OCI-LY3 (cell line): ENCODE results near the gene PCDHGB3.
"Not testable (repeated sequence)": the region's sequence is repeated elsewhere in the genome, so short reads cannot be mapped to it uniquely, and the experiment has no call there.

Source experiments
- H2AFZ ChIP-seq: fragments of 200-600, 300-600 bp; shearing (Covaris generic); 2 replicates; pipeline ENCODE4 v1.6.0; 2014; ENCODE audit warnings: antibody characterized with exemption, low read depth, low read length
- H3K27ac ChIP-seq: fragments of 200-600, 300-600 bp; sonication (generic); 2 replicates; pipeline ENCODE4 v1.5.1; 2014; ENCODE audit warnings: mild to moderate bottlenecking, low read length, moderate library complexity, mixed read lengths
- H3K27me3 ChIP-seq: fragments of 200-600, 300-600 bp; sonication (generic); 2 replicates; pipeline ENCODE4 v1.6.1; 2014; ENCODE audit warnings: low read depth, low read length, mixed read lengths
- H3K36me3 ChIP-seq: fragments of 200-600, 300-600 bp; sonication (generic); replicated peaks from 2 replicates; pipeline ENCODE3; 2014; ENCODE audit warnings: low read depth, low read length, mixed read lengths
- H3K4me1 ChIP-seq: fragments of 300-600, 200-600 bp; sonication (generic); 2 replicates; pipeline ENCODE4 v1.6.1; 2014; ENCODE audit warnings: low read length, mixed read lengths
- H3K4me2 ChIP-seq: fragments of 200-600, 300-600 bp; sonication (generic); 2 replicates; pipeline ENCODE4 v1.6.1; 2014; ENCODE audit warnings: low read length, mixed read lengths
- H3K4me3 ChIP-seq: fragments of 300-600, 200-600 bp; sonication (generic); 2 replicates; pipeline ENCODE4 v1.5.1; 2014; ENCODE audit warnings: antibody characterized with exemption, mild to moderate bottlenecking, low read length, moderate library complexity
- H3K79me2 ChIP-seq: fragments of 300-600, 200-600 bp; shearing (Covaris generic); 2 replicates; pipeline ENCODE4 v1.6.1; 2014; ENCODE audit warnings: mild to moderate bottlenecking, low read length, mixed read lengths
- H3K9ac ChIP-seq: fragments of 300-600, 200-600 bp; shearing (Covaris generic); 2 replicates; pipeline ENCODE4 v1.6.0; 2014; ENCODE audit warnings: mild to moderate bottlenecking, low read length, moderate library complexity
- H3K9me3 ChIP-seq: fragments of 200-600, 300-600 bp; shearing (Covaris generic); 2 replicates; pipeline ENCODE4 v1.6.1; 2014; ENCODE audit warnings: low read length, mixed read lengths; ENCODE audit not compliant: insufficient read depth
- H4K20me1 ChIP-seq: fragments of 200-600, 300-600 bp; sonication (generic); 2 replicates; pipeline ENCODE4 v1.6.1; 2016; ENCODE audit warnings: low read length, mixed read lengths; ENCODE audit not compliant: insufficient read depth
- EZH2phosphoT487 ChIP-seq: fragments of 200-600 bp; shearing (Covaris generic); IDR thresholded peaks from 2 replicates; pipeline ENCODE4 v1.6.1; 2018; ENCODE audit warnings: antibody characterized with exemption, mixed run types, low read depth
- TF ChIP-seq, protein P1 (sequence below): fragments of 200-600, 300-600 bp; sonication (generic); IDR thresholded peaks from 2 replicates; pipeline ENCODE4 v1.5.1; 2014; ENCODE audit warnings: antibody characterized with exemption, low read length, low read depth

The PCDHGB3 gene

DNA sequence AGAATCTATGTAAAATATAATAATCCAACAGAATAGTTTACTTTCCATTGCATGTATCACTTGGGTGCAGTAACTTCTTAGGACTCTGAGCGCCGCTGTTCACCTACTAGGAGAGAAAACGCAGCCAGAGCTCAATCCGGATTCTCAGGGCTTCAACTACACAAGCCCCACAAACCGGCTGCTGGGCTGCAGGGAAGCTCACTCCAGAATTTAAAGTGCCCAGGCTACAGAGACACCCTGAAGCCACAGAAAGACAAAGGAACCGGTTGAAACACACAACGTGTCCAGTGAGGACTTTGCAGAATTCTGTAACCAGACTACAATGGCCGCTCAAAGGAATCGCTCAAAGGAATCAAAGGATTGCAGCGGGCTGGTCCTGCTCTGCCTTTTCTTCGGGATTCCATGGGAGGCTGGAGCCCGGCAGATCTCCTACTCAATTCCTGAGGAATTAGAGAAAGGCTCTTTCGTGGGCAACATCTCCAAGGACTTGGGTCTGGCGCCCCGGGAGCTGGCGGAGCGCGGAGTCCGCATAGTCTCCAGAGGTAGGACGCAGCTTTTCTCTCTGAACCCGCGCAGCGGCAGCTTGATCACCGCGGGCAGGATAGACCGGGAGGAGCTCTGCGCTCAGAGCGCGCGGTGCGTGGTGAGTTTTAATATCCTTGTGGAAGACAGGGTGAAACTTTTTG is 43.0 kb downstream of the PCDHGB3 start, which contains the start of gene PCDHGA10:
Gene PCDHGA10, plus strand, starts transcription at position 134 of the 686 bp plus-strand sequence. Its CDS starts 189 bp downstream, at position 323.
- H3K4me3 ChIP-seq: peak within 1 kb of the TSS; percentile 89
- peak within 1 kb of the TSS; percentile 59 for H3K9ac ChIP-seq
- H3K79me2 ChIP-seq: no peaks in the 10 kb centered on the region
- no peaks in the 10 kb centered on the region for H3K36me3 ChIP-seq
- no peaks in the 10 kb centered on the region for H3K9me3 ChIP-seq
- H3K27ac ChIP-seq: no peak within 1 kb of the TSS
- peak within 1 kb of the TSS; percentile 83 for H3K4me2 ChIP-seq
- H3K27me3 ChIP-seq: no peaks in the 10 kb centered on the region
- H2AFZ ChIP-seq: peak within 1 kb of the TSS; percentile 97
- TF ChIP-seq EZH2phosphoT487: no peak
- TF ChIP-seq, protein P1, sequence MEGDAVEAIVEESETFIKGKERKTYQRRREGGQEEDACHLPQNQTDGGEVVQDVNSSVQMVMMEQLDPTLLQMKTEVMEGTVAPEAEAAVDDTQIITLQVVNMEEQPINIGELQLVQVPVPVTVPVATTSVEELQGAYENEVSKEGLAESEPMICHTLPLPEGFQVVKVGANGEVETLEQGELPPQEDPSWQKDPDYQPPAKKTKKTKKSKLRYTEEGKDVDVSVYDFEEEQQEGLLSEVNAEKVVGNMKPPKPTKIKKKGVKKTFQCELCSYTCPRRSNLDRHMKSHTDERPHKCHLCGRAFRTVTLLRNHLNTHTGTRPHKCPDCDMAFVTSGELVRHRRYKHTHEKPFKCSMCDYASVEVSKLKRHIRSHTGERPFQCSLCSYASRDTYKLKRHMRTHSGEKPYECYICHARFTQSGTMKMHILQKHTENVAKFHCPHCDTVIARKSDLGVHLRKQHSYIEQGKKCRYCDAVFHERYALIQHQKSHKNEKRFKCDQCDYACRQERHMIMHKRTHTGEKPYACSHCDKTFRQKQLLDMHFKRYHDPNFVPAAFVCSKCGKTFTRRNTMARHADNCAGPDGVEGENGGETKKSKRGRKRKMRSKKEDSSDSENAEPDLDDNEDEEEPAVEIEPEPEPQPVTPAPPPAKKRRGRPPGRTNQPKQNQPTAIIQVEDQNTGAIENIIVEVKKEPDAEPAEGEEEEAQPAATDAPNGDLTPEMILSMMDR: peak; percentile 66
- H4K20me1 ChIP-seq: no peaks in the 10 kb centered on the region
- H3K4me1 ChIP-seq: no peaks in the 10 kb centered on the region

DNA sequence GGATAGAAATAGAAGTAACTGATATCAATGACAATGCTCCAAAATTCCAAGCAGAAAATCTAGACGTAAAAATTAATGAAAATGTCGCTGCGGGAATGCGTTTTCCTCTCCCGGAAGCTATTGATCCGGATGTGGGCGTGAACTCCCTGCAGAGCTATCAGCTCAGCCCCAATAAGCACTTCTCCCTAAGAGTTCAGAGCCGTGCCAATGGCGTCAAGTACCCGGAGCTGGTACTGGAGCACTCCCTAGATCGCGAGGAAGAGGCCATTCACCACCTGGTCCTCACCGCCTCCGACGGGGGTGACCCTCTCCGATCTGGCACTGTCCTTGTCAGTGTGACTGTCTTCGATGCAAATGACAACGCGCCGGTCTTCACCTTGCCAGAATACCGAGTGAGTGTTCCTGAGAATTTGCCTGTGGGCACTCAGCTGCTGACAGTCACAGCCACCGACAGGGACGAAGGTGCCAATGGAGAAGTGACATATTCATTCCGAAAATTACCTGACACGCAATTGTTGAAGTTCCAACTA is 43.6 kb downstream of the PCDHGB3 start:
- H4K20me1 ChIP-seq: no peaks in the 10 kb centered on the region
- H3K9ac ChIP-seq: peak overlapping the region; percentile 59
- no peak for TF ChIP-seq EZH2phosphoT487
- TF ChIP-seq, protein P1: no peak
- peak overlapping the region; percentile 89 for H3K4me3 ChIP-seq
- no peaks in the 10 kb centered on the region for H3K9me3 ChIP-seq
- H3K4me2 ChIP-seq: peak overlapping the region; percentile 83
- no peak overlapping the region for H3K27ac ChIP-seq
- H3K36me3 ChIP-seq: no peaks in the 10 kb centered on the region
- no peaks in the 10 kb centered on the region for H3K79me2 ChIP-seq
- no peaks in the 10 kb centered on the region for H3K27me3 ChIP-seq
- H3K4me1 ChIP-seq: no peaks in the 10 kb centered on the region
- peak overlapping the region; percentile 97 for H2AFZ ChIP-seq

DNA sequence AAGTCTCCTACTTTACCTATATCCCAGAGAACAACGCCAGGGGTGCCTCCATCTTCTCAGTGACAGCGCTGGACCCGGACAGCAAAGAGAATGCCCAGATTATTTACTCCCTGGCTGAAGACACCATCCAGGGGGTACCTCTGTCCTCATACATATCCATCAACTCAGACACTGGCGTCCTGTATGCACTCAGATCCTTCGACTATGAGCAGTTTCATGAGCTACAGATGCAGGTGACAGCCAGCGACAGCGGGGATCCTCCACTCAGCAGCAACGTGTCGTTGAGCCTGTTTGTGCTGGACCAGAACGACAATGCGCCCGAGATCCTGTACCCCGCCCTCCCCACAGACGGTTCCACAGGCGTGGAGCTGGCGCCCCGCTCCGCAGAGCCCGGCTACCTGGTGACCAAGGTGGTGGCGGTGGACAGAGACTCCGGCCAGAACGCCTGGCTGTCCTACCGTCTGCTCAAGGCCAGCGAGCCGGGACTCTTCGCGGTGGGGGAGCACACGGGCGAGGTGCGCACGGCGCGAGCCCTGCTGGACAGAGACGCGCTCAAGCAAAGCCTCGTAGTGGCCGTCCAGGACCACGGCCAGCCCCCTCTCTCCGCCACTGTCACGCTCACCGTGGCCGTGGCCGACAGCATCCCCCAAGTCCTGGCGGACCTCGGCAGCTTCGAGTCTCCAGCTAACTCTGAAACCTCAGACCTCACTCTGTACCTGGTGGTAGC is 44.7 kb downstream of the PCDHGB3 start:
- not testable (repeated sequence) for H3K4me1 ChIP-seq, H3K27ac ChIP-seq, H4K20me1 ChIP-seq, H3K9me3 ChIP-seq, H2AFZ ChIP-seq, H3K79me2 ChIP-seq, H3K4me3 ChIP-seq, H3K27me3 ChIP-seq, H3K9ac ChIP-seq, H3K4me2 ChIP-seq, H3K36me3 ChIP-seq

DNA sequence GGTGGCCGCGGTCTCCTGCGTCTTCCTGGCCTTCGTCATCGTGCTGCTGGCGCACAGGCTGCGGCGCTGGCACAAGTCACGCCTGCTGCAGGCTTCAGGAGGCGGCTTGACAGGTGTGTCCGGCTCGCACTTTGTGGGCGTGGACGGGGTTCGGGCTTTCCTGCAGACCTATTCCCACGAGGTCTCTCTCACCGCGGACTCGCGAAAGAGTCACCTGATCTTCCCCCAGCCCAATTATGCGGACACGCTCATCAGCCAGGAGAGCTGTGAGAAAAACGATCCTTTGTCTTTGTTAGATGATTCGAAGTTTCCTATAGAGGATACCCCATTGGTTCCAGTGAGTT is 45.2 kb downstream of the PCDHGB3 start:
- not testable (repeated sequence) for H3K4me1 ChIP-seq, H3K79me2 ChIP-seq, H2AFZ ChIP-seq, H3K36me3 ChIP-seq, H3K4me2 ChIP-seq, H4K20me1 ChIP-seq, H3K27me3 ChIP-seq, H3K27ac ChIP-seq, H3K9ac ChIP-seq, H3K9me3 ChIP-seq, H3K4me3 ChIP-seq
